Loucy (cell line): ENCODE data around the gene GINS1.

Experiments used
- H2AFZ ChIP-seq: fragments of 200-600 bp; sonication (generic); 2 replicates; pipeline ENCODE4 v1.6.0; 2016; ENCODE audit warnings: antibody characterized with exemption, mild to moderate bottlenecking, low read length, moderate library complexity
- H3F3A ChIP-seq: fragments of 200-600 bp; 2 replicates; pipeline ENCODE4 v1.6.0; 2016; ENCODE audit warnings: antibody characterized with exemption, low read depth, mild to moderate bottlenecking
- H3K27me3 ChIP-seq: fragments of 200-600 bp; sonication (generic); 2 replicates; pipeline ENCODE4 v1.6.1; 2014; ENCODE audit warnings: low read length, mild to moderate bottlenecking; ENCODE audit not compliant: insufficient read depth, poor library complexity, severe bottlenecking
- H3K36me3 ChIP-seq: fragments of 200-600 bp; sonication (generic); 2 replicates; pipeline ENCODE4 v1.6.1; 2016; ENCODE audit warnings: low read length; ENCODE audit not compliant: insufficient read depth
- H3K4me1 ChIP-seq: fragments of 200-600 bp; sonication (generic); 2 replicates; pipeline ENCODE4 v1.5.1; 2014; ENCODE audit warnings: low read length, mild to moderate bottlenecking; ENCODE audit not compliant: insufficient read depth, poor library complexity, severe bottlenecking
- H3K4me2 ChIP-seq: fragments of 200-600 bp; sonication (generic); 2 replicates; pipeline ENCODE4 v1.6.0; 2014; ENCODE audit warnings: antibody characterized with exemption, low read length, low read depth, mild to moderate bottlenecking; ENCODE audit not compliant: poor library complexity, severe bottlenecking
- H3K4me3 ChIP-seq: fragments of 200-600 bp; sonication (generic); 2 replicates; pipeline ENCODE4 v1.5.1; 2014; ENCODE audit warnings: low read length, mild to moderate bottlenecking, mixed read lengths; ENCODE audit not compliant: poor library complexity, severe bottlenecking
- H3K79me2 ChIP-seq: fragments of 200-600 bp; sonication (generic); 2 replicates; pipeline ENCODE4 v1.6.1; 2014; ENCODE audit warnings: low read length; ENCODE audit not compliant: insufficient read depth
- H3K9ac ChIP-seq: fragments of 200-600 bp; sonication (generic); 2 replicates; pipeline ENCODE4 v1.6.0; 2014; ENCODE audit warnings: mild to moderate bottlenecking, low read depth, low read length, moderate library complexity; ENCODE audit not compliant: poor library complexity, severe bottlenecking
- H3K9me2 ChIP-seq: fragments of 200-600 bp; sonication (generic); replicated peaks from 2 replicates; pipeline ENCODE4 v1.6.1; 2016; ENCODE audit warnings: low read depth, low read length, mixed read lengths
- H3K9me3 ChIP-seq: fragments of 200-600 bp; sonication (generic); 2 replicates; pipeline ENCODE4 v1.6.1; 2014; ENCODE audit warnings: mild to moderate bottlenecking, antibody characterized with exemption, low read length, low read depth; ENCODE audit not compliant: insufficient read depth
- H4K20me1 ChIP-seq: fragments of 200-600 bp; sonication (generic); 2 replicates; pipeline ENCODE4 v1.6.0; 2014; ENCODE audit warnings: antibody characterized with exemption, low read length, mild to moderate bottlenecking; ENCODE audit not compliant: insufficient read depth, poor library complexity, severe bottlenecking
- EZH2phosphoT487 ChIP-seq: fragments of 200-600 bp; IDR thresholded peaks from 2 replicates; pipeline ENCODE4 v1.6.1; 2018; ENCODE audit warnings: antibody characterized with exemption, mild to moderate bottlenecking, moderate library complexity, borderline replicate concordance
- TF ChIP-seq, protein P1 (sequence below): fragments of 200-600 bp; sonication (generic); conservative IDR thresholded peaks from 2 replicates; pipeline ENCODE4 v1.5.1; 2014; ENCODE audit warnings: mild to moderate bottlenecking, antibody characterized with exemption, low read length

GINS1 gene

DNA sequence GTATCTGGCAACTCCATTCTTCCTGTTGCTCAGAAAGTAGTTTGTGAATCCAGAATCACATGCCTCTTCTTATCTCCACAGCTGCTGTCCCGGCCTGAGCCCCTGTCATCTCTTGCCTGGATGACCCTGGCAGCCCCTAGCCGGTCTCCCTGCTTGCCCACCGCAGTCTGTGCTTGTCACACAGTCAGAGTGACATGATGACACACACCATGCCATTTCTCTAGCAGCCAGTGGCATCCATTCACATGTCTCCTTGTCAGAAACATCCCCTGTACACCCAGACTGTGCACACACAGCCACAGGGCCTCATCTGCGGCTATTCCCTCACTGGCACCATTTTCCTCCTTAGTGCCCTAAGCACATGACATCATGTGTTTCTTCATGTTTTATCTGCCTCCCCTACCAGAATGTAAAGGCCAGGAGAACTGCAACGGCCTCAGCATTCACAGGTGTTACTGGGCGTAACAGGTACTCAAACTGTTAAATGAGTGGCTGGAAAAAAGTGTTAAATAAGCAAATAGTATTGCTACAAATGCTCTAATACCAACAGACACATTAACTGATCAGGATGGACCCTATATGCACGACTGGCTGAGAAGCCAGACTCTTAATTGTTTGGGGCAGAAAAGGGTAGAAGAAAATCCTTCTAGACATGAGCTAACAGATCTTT lies 26.4 kb upstream of the GINS1 start:
- no peaks in the 10 kb centered on the region for H3K27me3 ChIP-seq
- no peaks in the 10 kb centered on the region for H3K9me2 ChIP-seq
- no peaks in the 10 kb centered on the region for H3F3A ChIP-seq
- TF ChIP-seq, protein P1, sequence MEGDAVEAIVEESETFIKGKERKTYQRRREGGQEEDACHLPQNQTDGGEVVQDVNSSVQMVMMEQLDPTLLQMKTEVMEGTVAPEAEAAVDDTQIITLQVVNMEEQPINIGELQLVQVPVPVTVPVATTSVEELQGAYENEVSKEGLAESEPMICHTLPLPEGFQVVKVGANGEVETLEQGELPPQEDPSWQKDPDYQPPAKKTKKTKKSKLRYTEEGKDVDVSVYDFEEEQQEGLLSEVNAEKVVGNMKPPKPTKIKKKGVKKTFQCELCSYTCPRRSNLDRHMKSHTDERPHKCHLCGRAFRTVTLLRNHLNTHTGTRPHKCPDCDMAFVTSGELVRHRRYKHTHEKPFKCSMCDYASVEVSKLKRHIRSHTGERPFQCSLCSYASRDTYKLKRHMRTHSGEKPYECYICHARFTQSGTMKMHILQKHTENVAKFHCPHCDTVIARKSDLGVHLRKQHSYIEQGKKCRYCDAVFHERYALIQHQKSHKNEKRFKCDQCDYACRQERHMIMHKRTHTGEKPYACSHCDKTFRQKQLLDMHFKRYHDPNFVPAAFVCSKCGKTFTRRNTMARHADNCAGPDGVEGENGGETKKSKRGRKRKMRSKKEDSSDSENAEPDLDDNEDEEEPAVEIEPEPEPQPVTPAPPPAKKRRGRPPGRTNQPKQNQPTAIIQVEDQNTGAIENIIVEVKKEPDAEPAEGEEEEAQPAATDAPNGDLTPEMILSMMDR = no peak
- no peak for TF ChIP-seq EZH2phosphoT487
- H3K4me3 ChIP-seq = no peak overlapping the region
- no peak overlapping the region for H3K9ac ChIP-seq
- no peak overlapping the region for H3K4me2 ChIP-seq
- H3K36me3 ChIP-seq = peaks cover 9% of the 10 kb centered on the region; the same call in 1 of the 2 replicates
- H3K4me1 ChIP-seq = peaks cover 9% of the 10 kb centered on the region
- peaks cover 11% of the 10 kb centered on the region for H4K20me1 ChIP-seq
- no peak overlapping the region for H2AFZ ChIP-seq
- H3K79me2 ChIP-seq = peaks cover 85% of the 10 kb centered on the region
- no peaks in the 10 kb centered on the region for H3K9me3 ChIP-seq

DNA sequence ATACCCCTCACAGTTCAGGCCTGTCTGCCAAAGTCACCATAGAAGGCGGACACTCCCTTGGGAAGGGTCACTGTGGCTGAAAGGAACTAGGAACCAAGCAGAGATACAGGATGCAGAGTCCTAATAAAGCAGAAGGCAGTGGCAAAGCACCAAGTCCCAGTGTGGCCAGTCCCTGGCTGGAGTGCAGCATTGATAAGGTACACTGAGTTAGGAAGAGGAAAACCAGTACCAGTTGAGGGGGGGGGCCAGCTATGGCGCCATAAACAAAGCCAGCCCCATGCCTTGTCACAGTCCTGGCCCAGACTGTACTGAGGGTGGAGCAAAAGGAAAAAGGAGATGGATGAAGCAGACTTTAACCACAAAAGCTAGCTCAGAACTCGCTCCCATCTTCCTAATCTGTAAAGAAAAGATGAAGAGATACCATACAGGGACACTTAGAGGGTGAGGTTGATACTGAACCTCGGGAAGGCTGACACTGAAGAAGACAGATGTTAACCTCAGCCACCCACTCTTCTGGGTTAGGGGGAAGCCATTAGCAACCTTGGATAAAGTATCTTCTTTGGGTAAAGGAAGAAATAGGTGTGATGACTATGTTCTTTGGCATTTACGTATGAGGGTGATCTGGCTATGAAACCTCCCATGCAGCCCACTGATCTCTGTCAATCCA lies 24.6 kb upstream of the GINS1 start:
- no peaks in the 10 kb centered on the region for H3K9me2 ChIP-seq
- H3K27me3 ChIP-seq = no peaks in the 10 kb centered on the region
- no peak overlapping the region for H2AFZ ChIP-seq
- peaks cover 87% of the 10 kb centered on the region for H3K79me2 ChIP-seq
- H3K9ac ChIP-seq = no peak overlapping the region
- H3K4me2 ChIP-seq = peak overlapping the region; percentile 18
- H3K4me1 ChIP-seq = peaks cover 9% of the 10 kb centered on the region
- peaks cover 11% of the 10 kb centered on the region for H4K20me1 ChIP-seq
- H3F3A ChIP-seq = no peaks in the 10 kb centered on the region
- no peaks in the 10 kb centered on the region for H3K9me3 ChIP-seq
- no peak for TF ChIP-seq EZH2phosphoT487
- TF ChIP-seq, protein P1 = no peak
- H3K4me3 ChIP-seq = no peak overlapping the region
- H3K36me3 ChIP-seq = peaks cover 9% of the 10 kb centered on the region; the same call in 1 of the 2 replicates

DNA sequence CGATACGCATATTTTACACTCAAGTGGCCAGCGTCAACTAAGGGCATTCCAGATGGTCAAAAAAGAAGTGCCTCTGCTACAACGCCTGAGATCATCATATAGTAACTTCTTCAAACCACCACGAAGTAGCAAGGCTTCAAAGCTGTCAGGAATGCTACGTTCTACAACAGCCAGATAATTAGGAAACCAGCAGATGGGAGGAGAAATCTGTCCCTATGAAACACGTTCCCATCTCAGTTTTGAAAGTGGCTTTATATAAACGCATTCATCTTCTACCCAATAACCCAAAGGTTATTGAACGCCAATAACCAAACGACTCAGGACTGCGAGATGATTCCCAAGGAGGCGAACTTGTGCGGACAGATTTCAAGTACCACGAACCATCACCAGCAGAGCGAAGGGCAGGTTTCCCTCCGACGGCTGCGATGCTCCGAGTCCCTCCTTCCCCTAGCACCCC lies 18.0 kb upstream of the GINS1 start:
- Histone ChIP-seq H3F3A (no peaks in the 10 kb centered on the region), H3K4me2 (peak overlapping the region; percentile 85)

More for the DNA sequence above, 18.0 kb upstream of the GINS1 start:
- Histone ChIP-seq H3K4me3 (peak overlapping the region; percentile 90), H3K9me3 (no peaks in the 10 kb centered on the region), H3K9ac (peak overlapping the region; percentile 83), H3K79me2 (peaks cover 52% of the 10 kb centered on the region), H3K4me1 (peaks cover 20% of the 10 kb centered on the region), H3K36me3 (no peaks in the 10 kb centered on the region), H3K9me2 (no peaks in the 10 kb centered on the region), H3K27me3 (no peaks in the 10 kb centered on the region), H2AFZ (peak overlapping the region; percentile 78; the same call in 1 of the 2 replicates), H4K20me1 (peaks cover 9% of the 10 kb centered on the region)
- TF ChIP-seq EZH2phosphoT487 = no peak
- TF ChIP-seq, protein P1 = no peak
